DOHH2 (cell line): ENCODE measurements around the gene ZRANB1.

ENCODE experiments used
- EZH2phosphoT487 ChIP-seq: fragments of 200-600 bp; sonication (generic); IDR thresholded peaks from 2 replicates; pipeline ENCODE4 v1.6.1; 2017; ENCODE audit warnings: borderline replicate concordance, mild to moderate bottlenecking, antibody characterized with exemption, low read length, moderate library complexity, mixed read lengths
- TF ChIP-seq, protein P1 (sequence below): fragments of 200-600 bp; sonication (generic); IDR thresholded peaks from one replicate; pipeline ENCODE4 v1.5.1; 2014; ENCODE audit warnings: antibody characterized with exemption, mild to moderate bottlenecking, low read depth, low read length; ENCODE audit not compliant: poor library complexity, severe bottlenecking

DNA sequence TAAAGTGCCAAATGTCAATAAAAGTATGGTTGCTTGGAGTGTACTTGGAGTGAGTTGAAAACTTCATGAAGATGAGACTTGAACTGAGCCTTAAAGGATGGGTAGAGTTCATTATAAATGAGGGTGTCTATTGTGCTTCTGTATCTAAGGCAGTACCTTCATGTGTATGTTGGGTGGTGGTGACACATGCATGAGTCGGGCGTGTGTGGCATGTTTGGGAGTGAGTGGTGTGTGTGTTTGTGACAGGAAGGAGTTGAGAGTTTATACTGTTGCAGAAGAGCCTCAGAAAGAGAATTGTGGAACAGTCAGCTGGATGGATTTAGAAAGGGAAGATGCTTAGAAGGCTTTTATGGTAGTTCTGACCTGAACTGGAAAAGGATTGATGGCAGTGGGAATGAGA is 6.0 kb upstream of the ZRANB1 start:
- TF ChIP-seq, protein P1, sequence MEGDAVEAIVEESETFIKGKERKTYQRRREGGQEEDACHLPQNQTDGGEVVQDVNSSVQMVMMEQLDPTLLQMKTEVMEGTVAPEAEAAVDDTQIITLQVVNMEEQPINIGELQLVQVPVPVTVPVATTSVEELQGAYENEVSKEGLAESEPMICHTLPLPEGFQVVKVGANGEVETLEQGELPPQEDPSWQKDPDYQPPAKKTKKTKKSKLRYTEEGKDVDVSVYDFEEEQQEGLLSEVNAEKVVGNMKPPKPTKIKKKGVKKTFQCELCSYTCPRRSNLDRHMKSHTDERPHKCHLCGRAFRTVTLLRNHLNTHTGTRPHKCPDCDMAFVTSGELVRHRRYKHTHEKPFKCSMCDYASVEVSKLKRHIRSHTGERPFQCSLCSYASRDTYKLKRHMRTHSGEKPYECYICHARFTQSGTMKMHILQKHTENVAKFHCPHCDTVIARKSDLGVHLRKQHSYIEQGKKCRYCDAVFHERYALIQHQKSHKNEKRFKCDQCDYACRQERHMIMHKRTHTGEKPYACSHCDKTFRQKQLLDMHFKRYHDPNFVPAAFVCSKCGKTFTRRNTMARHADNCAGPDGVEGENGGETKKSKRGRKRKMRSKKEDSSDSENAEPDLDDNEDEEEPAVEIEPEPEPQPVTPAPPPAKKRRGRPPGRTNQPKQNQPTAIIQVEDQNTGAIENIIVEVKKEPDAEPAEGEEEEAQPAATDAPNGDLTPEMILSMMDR: no peak
- no peak for TF ChIP-seq EZH2phosphoT487
